ENCODE results near the gene BTNL9.
"Not testable (repeated sequence)": the region's sequence is repeated elsewhere in the genome, so short reads cannot be mapped to it uniquely, and the experiment has no call there.

Gene BTNL9

GRCh38 chr5:181100121-181100875 is 60.2 kb downstream of the BTNL9 start:
- H3K4me3 ChIP-seq (ENCODE audit: low read depth, low read length): no peak overlapping the region
- DNase-seq (ENCODE audit: low read depth): no peak
- TF ChIP-seq, protein P1, sequence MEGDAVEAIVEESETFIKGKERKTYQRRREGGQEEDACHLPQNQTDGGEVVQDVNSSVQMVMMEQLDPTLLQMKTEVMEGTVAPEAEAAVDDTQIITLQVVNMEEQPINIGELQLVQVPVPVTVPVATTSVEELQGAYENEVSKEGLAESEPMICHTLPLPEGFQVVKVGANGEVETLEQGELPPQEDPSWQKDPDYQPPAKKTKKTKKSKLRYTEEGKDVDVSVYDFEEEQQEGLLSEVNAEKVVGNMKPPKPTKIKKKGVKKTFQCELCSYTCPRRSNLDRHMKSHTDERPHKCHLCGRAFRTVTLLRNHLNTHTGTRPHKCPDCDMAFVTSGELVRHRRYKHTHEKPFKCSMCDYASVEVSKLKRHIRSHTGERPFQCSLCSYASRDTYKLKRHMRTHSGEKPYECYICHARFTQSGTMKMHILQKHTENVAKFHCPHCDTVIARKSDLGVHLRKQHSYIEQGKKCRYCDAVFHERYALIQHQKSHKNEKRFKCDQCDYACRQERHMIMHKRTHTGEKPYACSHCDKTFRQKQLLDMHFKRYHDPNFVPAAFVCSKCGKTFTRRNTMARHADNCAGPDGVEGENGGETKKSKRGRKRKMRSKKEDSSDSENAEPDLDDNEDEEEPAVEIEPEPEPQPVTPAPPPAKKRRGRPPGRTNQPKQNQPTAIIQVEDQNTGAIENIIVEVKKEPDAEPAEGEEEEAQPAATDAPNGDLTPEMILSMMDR (IDR thresholded peaks at IDR 0.05; ENCODE audit: control insufficient read depth, extremely low read depth, insufficient read depth): no peak

- H3K4me3 ChIP-seq (ENCODE audit: low read depth, low read length); DNase-seq (ENCODE audit: low read depth): not testable (repeated sequence)
Observed at GRCh38 chr5:181101030-181101641, 61.1 kb downstream of the BTNL9 start.

DNA sequence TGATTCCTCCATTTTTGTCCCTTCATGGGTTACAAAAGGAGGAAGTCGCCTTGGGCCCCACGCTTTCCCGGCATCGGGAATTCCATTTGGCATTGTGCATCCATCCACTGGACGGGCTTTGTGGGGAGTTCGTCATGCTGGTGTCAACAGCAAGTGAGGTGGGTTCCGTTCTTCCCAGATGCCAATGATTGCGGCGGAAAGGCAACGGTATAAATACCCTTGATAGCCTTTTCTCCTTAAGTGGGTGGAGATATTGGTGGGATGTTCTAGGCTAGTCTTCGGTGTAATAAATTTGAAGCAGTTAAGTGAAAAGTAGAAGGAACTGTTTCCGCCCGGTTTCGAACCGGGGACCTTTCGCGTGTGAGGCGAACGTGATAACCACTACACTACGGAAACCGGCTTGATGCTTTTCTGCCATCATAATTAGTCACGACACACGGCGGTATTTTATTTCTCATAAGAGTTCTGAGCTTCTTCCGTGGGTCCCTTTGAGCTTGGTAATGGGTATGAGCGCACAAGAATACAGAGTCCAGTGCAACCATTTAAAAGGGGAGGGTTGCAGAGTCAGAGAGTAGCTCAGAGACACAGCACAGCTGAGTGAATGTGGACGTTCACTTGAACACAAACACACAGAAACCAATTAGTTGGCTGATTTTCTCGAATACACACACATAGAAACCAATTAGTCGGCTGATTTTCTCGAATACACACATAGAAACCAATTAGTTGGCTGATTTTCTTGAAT is 62.0 kb downstream of the BTNL9 start:
- DNase-seq (ENCODE audit: low read depth); H3K4me3 ChIP-seq (ENCODE audit: low read depth, low read length): not testable (repeated sequence)

DNA sequence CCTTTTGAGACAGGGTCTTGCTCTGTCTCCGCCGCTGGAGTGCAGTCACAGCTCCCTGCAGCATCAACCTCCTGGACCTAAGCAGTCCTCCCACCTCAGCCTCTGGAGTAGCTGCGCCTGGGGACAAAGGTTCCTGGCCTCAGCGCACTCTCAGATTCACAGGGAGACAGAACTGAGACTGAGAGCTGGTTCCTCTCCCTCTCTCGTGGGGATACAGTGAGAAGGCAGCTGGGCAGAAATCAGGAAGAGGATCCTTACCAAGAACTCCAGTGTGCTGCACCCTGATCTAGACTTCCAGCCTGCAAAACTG is 64.1 kb downstream of the BTNL9 start:
- H3K4me3 ChIP-seq (ENCODE audit: low read depth, low read length); DNase-seq (ENCODE audit: low read depth): not testable (repeated sequence)

DNA sequence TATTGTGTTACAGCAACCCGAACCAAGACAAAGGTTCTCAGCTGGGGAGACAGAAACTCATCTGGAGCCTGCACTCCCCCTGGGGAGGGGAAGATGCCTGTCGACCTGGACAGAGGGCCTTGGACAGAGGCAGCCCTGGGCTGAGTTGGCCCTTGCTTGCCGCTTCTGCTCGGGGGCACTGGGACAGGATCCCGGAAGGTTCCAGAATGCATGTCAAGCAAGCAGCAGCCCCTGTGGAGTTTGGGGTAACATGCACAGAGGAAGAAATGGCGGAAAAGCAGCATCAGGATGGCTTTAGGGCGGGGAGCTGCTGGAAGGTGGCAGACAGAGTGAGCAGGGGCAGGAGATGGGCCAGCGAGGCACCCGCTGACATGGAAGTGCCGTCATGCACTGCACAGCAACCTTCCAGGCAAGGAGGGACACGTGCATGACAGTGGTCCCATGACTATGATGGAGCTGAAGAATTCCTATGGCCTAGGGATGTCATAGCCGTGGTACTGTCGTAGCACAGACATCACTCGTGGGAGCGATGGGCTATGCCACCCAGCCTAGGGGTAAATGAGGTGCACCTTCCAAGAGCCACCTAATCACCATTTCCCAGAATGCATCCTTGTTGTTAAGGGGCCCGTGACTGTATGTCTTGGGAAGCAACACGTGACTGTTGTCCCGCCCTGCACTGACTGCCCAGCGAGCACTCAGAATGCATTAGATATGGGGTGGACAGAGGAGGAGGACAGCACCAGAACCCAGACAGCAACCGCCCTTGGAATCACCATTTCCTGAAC is 64.7 kb downstream of the BTNL9 start:
- not testable (repeated sequence) for H3K4me3 ChIP-seq (ENCODE audit: low read depth, low read length); DNase-seq (ENCODE audit: low read depth)

DNA sequence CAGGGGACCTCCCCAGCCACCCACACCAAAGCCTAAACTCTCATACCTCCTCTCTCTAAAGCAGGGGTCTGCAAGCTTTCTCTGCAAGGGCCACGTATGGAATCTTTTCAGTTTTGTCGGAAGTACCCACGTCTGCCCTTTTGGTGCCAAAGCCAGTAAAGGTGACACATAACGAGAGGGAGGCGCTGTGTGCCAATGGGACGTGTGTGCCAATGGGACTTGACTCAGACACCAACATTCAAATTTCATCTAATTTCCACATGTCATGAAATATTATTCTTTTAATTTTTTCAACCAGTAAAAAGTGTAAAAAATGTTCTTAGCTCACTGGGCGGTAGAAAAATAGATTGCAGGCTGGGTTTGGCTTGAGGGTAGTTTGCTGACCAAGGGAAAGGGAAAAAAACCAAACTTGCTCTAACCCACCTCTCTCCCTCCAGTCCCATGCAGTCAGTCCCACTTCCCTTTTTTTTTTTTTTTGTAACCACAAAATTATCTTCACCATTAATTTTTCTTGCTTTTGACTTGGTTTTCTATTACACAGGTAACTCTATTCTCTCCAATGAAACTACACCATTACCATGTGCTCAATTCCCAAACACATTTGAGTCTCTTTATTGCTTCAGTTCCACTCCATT is 65.4 kb downstream of the BTNL9 start:
- H3K4me3 ChIP-seq (ENCODE audit: low read depth, low read length): no peak overlapping the region
- no peak for DNase-seq (ENCODE audit: low read depth)
- TF ChIP-seq, protein P1 (IDR thresholded peaks at IDR 0.05; ENCODE audit: control insufficient read depth, extremely low read depth, insufficient read depth): no peak

DNA sequence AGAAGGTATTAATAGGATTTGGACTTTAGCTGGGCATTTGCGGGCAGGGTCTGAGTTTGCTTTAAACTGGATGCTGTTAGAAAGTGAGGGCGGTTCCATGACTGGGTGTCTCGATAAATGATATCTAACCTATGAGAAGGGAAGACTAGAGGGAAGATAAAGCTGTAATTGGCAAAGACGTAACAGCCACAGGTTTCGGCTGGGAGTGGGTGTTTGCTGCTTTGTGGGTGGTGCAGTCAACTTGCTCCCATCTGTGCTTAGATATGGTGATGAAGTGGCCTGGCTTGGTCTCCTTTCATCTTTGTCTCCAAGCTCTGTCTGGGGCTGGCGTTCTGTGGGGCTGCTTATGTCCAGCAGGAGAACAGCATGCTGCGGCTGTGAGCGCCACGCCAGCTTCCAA is 67.6 kb downstream of the BTNL9 start:
- TF ChIP-seq, protein P1 (IDR thresholded peaks at IDR 0.05; ENCODE audit: control insufficient read depth, extremely low read depth, insufficient read depth): no peak
- DNase-seq (ENCODE audit: low read depth): no peak
- H3K4me3 ChIP-seq (ENCODE audit: low read depth, low read length): no peak overlapping the region

GRCh38 chr5:181108578-181109165 is 68.6 kb downstream of the BTNL9 start:
- no peak for DNase-seq (ENCODE audit: low read depth)
- no peak overlapping the region for H3K4me3 ChIP-seq (ENCODE audit: low read depth, low read length)
- TF ChIP-seq, protein P1 (IDR thresholded peaks at IDR 0.05; ENCODE audit: control insufficient read depth, extremely low read depth, insufficient read depth): no peak
